SU-DHL-6 (cell line): ENCODE measurements around the gene TBC1D21.

Experiments
- H2AFZ ChIP-seq: fragments of 200-600 bp; sonication (generic); 2 replicates; pipeline ENCODE4 v1.6.1; 2014; ENCODE audit warnings: low read depth, mild to moderate bottlenecking, moderate library complexity, mixed read lengths, antibody characterized with exemption, low read length; ENCODE audit not compliant: severe bottlenecking
- H3F3A ChIP-seq: fragments of 200-600 bp; shearing (Covaris generic); 2 replicates; pipeline ENCODE4 v1.6.0; 2016; ENCODE audit warnings: antibody characterized with exemption, mild to moderate bottlenecking; ENCODE audit not compliant: insufficient read depth
- H3K27ac ChIP-seq: fragments of 200-600 bp; sonication (generic); 2 replicates; pipeline ENCODE4 v1.5.1; 2016; ENCODE audit warnings: low read depth, mild to moderate bottlenecking, low read length, moderate library complexity, mixed read lengths
- H3K27me3 ChIP-seq: fragments of 200-600 bp; sonication (generic), shearing (Covaris generic); 2 replicates; pipeline ENCODE4 v1.6.0; 2014; ENCODE audit warnings: mild to moderate bottlenecking, low read length
- H3K36me3 ChIP-seq: fragments of 200-600 bp; sonication (generic); 2 replicates; pipeline ENCODE4 v1.6.1; 2014; ENCODE audit warnings: mild to moderate bottlenecking, low read length, mixed read lengths
- H3K4me2 ChIP-seq: fragments of 300-600, 200-600 bp; shearing (Covaris generic), sonication (generic); 2 replicates; pipeline ENCODE4 v1.6.0; 2014; ENCODE audit warnings: low read length, low read depth, mild to moderate bottlenecking; ENCODE audit not compliant: poor library complexity, severe bottlenecking
- H3K4me3 ChIP-seq: fragments of 200-600 bp; sonication (generic); 2 replicates; pipeline ENCODE4 v1.5.1; 2014; ENCODE audit warnings: antibody characterized with exemption, low read length, mild to moderate bottlenecking, mixed read lengths; ENCODE audit not compliant: insufficient read depth, poor library complexity, severe bottlenecking
- H3K79me2 ChIP-seq: fragments of 200-600 bp; sonication (generic); 2 replicates; pipeline ENCODE4 v1.6.1; 2014; ENCODE audit warnings: mild to moderate bottlenecking, low read length, moderate library complexity; ENCODE audit not compliant: insufficient read depth
- H3K9ac ChIP-seq: fragments of 200-600 bp; sonication (generic); 2 replicates; pipeline ENCODE4 v1.7.0; 2014; ENCODE audit warnings: mild to moderate bottlenecking, low read length
- H3K9me2 ChIP-seq: fragments of 200-600 bp; sonication (generic); replicated peaks from 2 replicates; pipeline ENCODE4 v1.6.1; 2014; ENCODE audit warnings: low read length; ENCODE audit not compliant: insufficient read depth
- H3K9me3 ChIP-seq: fragments of 200-600 bp; sonication (generic); 2 replicates; pipeline ENCODE4 v1.6.1; 2014; ENCODE audit warnings: low read length, mixed read lengths; ENCODE audit not compliant: insufficient read depth
- H4K20me1 ChIP-seq: fragments of 200-600 bp; sonication (generic); 2 replicates; pipeline ENCODE4 v1.6.1; 2014; ENCODE audit warnings: low read depth, mild to moderate bottlenecking, antibody characterized with exemption, low read length, moderate library complexity, mixed read lengths
- CTCF ChIP-seq: fragments of 200-600 bp; sonication (generic); IDR thresholded peaks from one replicate; pipeline ENCODE4 v1.5.1; 2017; ENCODE audit warnings: antibody characterized with exemption, mild to moderate bottlenecking, low read length, moderate library complexity; ENCODE audit not compliant: insufficient read depth, poor library complexity, severe bottlenecking
- EZH2phosphoT487 ChIP-seq: fragments of 200-600 bp; sonication (generic), shearing (Covaris generic); conservative IDR thresholded peaks from 2 replicates; pipeline ENCODE4 v1.6.1; 2018; ENCODE audit warnings: mild to moderate bottlenecking, antibody characterized with exemption, low read length, moderate library complexity, mixed read lengths

TBC1D21 gene

DNA sequence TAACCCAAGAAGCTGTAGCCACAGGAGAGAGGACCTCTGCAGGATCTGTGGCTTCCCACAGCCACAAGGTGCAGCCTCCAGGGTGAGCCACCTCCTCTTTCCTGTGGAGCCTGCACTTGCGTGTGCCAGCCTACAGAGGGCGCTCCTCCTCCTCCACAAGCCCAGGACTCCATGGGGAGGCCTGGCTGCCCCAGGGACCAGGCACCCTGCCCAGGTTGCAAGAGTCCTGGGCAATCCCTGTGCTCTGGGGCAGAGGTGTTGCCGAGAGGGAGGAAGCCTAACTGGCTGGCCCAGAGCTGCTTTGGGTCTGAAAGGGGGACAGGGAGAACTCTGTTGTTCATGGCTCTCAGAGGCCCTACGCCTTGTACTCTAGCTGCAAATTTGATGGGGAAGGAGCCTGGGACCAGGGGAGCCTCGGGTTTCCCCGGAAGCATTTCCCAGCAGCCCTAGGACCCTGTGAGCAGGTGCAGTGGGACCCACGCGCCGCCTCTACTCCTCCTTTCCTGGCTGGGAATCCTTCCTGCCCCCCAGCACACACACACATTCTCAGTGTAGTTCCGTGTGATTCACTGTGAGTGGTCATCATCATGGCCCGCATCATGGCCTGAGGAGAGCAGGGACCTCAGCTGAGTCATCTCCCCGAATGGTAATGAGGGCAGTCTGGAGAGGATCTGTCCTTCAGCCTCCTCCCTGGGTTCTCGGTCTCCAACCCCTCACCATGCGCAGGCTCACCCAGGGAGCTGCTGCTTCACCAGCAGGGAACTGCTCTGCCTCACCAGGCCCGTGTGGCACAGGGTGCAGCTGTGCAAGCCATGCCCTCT lies 24.3 kb downstream of the TBC1D21 start:
- Histone ChIP-seq H3K4me3 (no peak overlapping the region), H4K20me1 (no peaks in the 10 kb centered on the region), H3K9me2 (no peaks in the 10 kb centered on the region), H3K9ac (no peak overlapping the region), H3K27ac (no peak overlapping the region), H2AFZ (no peak overlapping the region), H3K79me2 (no peaks in the 10 kb centered on the region), H3K36me3 (no peaks in the 10 kb centered on the region), H3F3A (no peaks in the 10 kb centered on the region), H3K4me2 (no peak overlapping the region), H3K27me3 (no peaks in the 10 kb centered on the region), H3K9me3 (no peaks in the 10 kb centered on the region)
- TF ChIP-seq CTCF (peak; percentile 56), EZH2phosphoT487 (no peak)

DNA sequence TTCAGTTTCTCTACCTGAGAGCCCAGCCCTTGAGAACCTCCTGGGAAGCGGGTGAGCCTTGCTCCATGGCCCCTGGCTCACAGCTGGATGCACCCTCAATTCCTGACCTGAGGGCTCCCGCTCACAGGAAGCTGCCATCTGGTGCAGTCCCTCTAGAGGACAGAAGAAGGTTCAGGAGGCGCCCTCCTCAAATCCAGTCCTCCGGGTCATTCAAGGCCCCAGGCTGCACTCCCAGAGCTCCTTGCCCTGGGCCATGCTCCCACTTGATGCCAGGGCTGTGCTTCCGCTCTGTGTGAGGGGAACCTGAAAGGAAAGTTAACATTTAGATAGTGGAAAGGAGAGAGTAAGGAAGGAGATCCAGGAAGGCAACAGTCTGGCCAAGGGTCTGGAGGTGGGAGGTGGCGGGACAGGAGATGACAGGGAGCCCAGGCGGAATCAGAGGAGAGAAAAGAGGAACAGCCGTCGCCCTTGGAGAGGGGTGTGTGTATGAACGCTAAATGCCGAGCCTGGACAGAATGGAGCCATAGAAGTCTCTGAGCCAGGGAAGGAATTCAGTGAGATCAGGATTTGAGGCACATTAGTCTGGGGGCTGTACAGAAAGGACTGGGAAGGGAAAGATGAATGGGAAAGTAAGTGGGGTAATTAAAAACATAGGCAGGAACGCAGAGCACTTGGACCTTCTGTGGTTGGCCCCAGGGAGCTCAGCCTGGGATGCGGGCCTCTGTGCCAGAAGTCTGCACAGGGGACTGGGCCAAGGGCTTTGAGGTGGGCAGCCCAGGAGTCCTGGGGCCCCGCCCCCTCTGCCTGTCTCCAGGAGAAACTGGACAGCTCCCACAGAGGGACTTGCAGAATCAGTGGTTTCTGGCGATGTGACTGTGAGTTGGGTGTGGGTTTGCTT lies 26.1 kb downstream of the TBC1D21 start:
- H4K20me1 ChIP-seq = no peaks in the 10 kb centered on the region
- no peaks in the 10 kb centered on the region for H3K9me2 ChIP-seq
- H3K27ac ChIP-seq = no peak overlapping the region
- no peak overlapping the region for H3K9ac ChIP-seq
- H3K36me3 ChIP-seq = no peaks in the 10 kb centered on the region
- no peaks in the 10 kb centered on the region for H3K79me2 ChIP-seq
- no peak overlapping the region for H3K4me2 ChIP-seq
- no peaks in the 10 kb centered on the region for H3K27me3 ChIP-seq
- no peak overlapping the region for H3K4me3 ChIP-seq
- no peak overlapping the region for H2AFZ ChIP-seq
- H3F3A ChIP-seq = no peaks in the 10 kb centered on the region
- TF ChIP-seq EZH2phosphoT487 = no peak
- TF ChIP-seq CTCF = no peak
- no peaks in the 10 kb centered on the region for H3K9me3 ChIP-seq

DNA sequence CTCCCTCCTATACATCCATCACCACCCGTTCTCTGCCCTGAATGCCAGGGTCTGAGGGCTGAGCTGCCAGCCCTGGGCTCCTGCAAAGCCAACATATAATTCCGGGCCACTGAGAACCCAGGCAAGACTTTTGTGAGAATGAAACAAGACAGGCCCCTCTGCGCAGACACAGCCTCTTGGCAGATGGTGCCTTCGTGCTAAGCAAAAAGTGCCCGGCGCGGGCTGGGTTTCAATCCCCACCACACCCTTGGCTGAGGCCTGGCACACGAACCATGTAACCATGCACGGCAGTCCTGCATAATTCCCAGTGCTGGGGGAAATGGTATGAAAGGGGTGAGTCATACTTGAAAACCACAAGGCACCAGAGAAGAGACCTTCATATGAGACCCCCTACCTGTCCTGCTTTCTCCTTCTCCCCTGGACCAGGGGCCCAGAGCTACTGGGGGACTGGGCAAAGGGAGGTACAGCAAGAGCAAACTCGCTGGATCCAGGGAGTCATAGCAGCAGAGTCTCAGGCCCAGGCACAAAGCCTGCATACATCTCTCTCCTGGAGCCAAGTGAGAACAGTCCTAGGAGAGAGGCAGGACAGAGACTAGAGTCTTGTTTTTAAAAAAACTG lies 26.8 kb downstream of the TBC1D21 start:
- H3K4me3 ChIP-seq = no peak overlapping the region
- no peaks in the 10 kb centered on the region for H3K79me2 ChIP-seq
- H3K9ac ChIP-seq = no peak overlapping the region
- no peak for TF ChIP-seq CTCF
- TF ChIP-seq EZH2phosphoT487 = no peak
- H3K36me3 ChIP-seq = no peaks in the 10 kb centered on the region
- H3K9me3 ChIP-seq = no peaks in the 10 kb centered on the region
- no peaks in the 10 kb centered on the region for H3F3A ChIP-seq
- H3K27ac ChIP-seq = no peak overlapping the region
- no peaks in the 10 kb centered on the region for H3K9me2 ChIP-seq
- H3K27me3 ChIP-seq = no peaks in the 10 kb centered on the region
- no peak overlapping the region for H2AFZ ChIP-seq
- H4K20me1 ChIP-seq = no peaks in the 10 kb centered on the region
- no peak overlapping the region for H3K4me2 ChIP-seq
